HG02623 (cell line): ENCODE measurements around the gene ARFGEF3.
"Not testable (repeated sequence)": the region's sequence is repeated elsewhere in the genome, so short reads cannot be mapped to it uniquely, and the experiment has no call there.

ENCODE experiments used
- ATAC-seq: cut with Tn5 transposase; IDR thresholded peaks from one replicate; pipeline ENCODE4 v1.9.1; 2021; ENCODE audit warnings: moderate library complexity; ENCODE audit not compliant: unreplicated experiment

ARFGEF3 gene

GRCh38 chr6:138206862-138207261 is 45.1 kb downstream of the ARFGEF3 start:
- ATAC-seq: no peak

GRCh38 chr6:138211048-138211581 is 49.4 kb downstream of the ARFGEF3 start:
- no peak for ATAC-seq

GRCh38 chr6:138211601-138212000 is 49.9 kb downstream of the ARFGEF3 start:
- ATAC-seq: no peak

- ATAC-seq: not testable (repeated sequence)
Measured at GRCh38 chr6:138212530-138212929, 50.8 kb downstream of the ARFGEF3 start.

DNA sequence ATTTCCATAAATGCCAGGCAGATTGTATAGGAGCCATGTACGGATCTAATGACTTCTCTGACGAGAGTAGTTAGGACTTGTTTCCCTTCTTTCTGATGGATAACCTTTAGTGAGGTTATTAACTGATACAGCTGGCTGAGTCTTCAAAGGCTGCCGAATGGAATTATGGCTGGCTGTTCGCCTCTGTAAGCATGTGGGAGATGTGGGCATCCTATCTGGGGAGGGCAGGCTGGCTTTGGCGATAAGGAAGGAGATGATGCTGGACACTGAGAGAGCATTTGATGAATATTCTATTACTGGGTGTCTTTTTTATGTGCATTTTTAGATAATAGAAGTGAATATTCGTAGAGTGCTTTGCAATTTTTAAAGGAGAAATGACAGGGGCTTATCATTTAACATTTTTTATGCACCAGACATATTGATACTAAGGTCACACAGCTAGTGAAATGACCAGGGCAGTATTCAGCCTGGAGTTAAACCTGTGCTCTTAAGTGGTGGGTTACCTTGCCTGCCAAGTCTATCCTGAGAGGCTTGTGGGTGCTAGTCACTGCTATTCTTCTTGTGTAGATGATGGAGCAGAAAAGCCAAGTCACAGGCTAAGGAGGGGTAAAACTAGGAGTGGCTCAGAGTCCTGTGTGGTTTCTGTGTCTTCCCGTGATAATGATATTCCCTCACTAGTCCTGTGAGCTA is 53.5 kb downstream of the ARFGEF3 start:
- ATAC-seq: no peak

GRCh38 chr6:138218449-138218848 is 56.7 kb downstream of the ARFGEF3 start, which contains the start of gene PBOV1:
Gene PBOV1 (minus strand): TSS chr6:138218491. CDS start chr6:138218395, 96 bp downstream.
- no peak for ATAC-seq

- ATAC-seq: no peak
Measured at GRCh38 chr6:138219398-138219797, 57.7 kb downstream of the ARFGEF3 start.

GRCh38 chr6:138219901-138220300 is 58.2 kb downstream of the ARFGEF3 start:
- no peak for ATAC-seq

- ATAC-seq: no peak
Measured at GRCh38 chr6:138222901-138223546, 61.3 kb downstream of the ARFGEF3 start.

GRCh38 chr6:138225953-138226352 is 64.2 kb downstream of the ARFGEF3 start:
- ATAC-seq: no peak

- no peak for ATAC-seq
Measured at GRCh38 chr6:138226700-138227315, 65.1 kb downstream of the ARFGEF3 start.

DNA sequence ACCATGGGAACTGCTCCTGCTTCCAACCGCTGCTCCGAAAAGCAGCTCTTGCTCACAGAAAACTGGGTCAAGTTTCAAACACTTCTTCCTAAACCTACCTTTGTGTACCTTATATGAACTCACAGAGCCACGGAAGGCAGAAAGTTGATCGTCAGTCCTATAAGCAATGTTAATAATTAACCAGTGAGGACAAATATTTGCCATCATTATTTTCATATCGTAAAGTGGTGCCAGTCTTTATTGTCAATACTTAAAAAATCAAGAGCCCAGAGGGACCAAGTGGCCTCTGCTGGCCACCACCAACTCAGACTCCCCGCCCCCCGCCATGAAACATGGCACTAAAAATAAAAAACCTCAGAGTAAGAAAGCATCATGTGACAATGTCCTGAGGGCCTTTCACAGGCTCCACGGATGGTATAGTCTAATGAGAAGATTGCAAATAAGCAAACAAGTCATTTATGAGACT is 65.6 kb downstream of the ARFGEF3 start:
- ATAC-seq: no peak

DNA sequence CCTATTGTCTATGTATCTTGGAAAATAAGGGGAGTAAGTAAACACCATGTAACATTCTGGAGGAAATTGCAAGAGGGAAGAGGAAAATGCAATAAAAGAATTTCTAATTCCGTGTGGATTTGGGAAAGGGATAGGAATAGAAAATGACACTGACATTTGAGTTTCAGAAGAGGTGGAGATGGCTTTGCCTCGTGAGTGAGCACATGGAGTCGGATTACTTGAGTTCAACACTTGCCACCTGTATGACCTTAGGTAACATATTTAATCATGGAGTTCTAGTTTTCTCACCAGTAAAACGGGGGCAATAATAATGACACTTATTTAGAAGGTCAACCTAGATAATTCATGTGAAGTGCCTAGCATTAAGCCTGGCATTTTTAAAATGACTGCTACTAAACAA is 67.3 kb downstream of the ARFGEF3 start:
- no peak for ATAC-seq

DNA sequence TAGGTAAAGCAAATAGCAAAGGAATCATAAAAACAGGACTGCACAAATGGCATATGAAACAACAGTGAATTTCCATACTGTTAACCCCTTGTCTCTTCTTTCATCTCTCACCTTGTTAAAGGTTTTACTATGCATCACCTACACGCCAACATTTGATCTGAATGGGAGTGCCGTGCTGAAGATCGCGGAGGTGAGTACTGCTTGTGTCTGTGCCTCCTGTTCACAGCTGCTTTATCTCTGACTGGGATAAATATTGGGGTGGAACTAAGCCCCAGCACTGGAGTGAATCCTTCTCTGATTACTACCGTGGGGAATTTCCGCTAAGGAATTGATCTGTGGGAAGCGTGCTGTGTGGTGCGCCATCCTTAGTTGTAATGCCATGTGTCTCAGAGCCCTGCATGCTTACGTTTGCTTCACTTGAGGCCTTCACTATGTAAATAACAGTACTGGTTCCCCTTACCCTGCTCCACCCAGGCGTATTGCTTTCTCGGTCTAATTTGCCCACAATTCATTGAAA is 68.0 kb downstream of the ARFGEF3 start:
- ATAC-seq: no peak

GRCh38 chr6:138230221-138230620 is 68.5 kb downstream of the ARFGEF3 start:
- no peak for ATAC-seq

- ATAC-seq: no peak
Measured at GRCh38 chr6:138230759-138231380, 69.1 kb downstream of the ARFGEF3 start.

GRCh38 chr6:138231381-138231886 is 69.7 kb downstream of the ARFGEF3 start:
- no peak for ATAC-seq

GRCh38 chr6:138234363-138234762 is 72.6 kb downstream of the ARFGEF3 start:
- ATAC-seq: no peak

DNA sequence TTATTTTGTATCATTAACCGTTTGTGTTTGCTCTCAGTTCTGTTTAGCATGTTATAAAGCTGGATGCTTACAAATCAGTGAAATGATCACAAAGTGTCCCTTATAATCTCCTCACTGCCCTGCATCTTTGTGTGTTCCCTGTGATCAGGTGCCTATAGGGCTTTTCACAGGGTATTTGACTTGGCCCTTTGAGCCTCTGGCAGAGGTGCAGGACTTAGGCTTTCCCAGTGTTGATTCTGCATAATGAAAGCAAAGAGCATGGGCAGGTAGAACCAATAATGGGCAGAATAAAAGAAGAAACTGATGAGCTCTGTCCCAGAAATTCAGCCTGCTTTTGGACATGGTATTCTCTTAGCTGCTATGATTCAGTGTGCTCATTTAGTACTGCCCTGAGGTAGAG is 73.5 kb downstream of the ARFGEF3 start:
- no peak for ATAC-seq

- no peak for ATAC-seq
Measured at GRCh38 chr6:138235693-138236092, 74.0 kb downstream of the ARFGEF3 start.

DNA sequence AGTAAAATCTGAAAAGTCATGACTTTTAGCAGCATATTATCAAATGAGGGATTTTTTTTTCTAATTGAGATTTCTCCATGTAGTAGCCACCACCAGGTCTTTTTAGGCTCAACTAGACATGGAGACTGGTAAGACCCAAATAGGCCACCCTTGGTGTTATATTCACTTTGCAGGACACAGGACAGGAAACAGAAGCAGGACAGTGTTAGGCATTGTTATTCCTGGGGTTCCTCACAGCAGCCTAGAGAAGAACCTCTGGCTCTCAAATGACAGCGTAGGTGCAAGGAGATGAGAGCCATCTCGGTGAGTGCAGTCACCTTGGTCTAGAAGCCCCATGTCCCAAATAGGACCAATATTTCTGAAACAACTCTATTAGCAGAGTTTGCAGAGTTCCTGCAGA is 75.7 kb downstream of the ARFGEF3 start:
- ATAC-seq: no peak
